Mucosa of descending colon (tissue), 3 donors: ENCODE results near the gene NUAK1. TPM values are rescaled to one million over a fixed set of nuclear protein-coding genes. Genes with fewer than 3 reads are reported as not detected.

Source experiments
- ATAC-seq: fragments of 200-7000 bp; cut with Tn5 transposase; one replicate; pipeline ENCODE4 v1.9.1; 2020; ENCODE audit warnings: mild to moderate bottlenecking, moderate library complexity
- DNase-seq, 3 donors: peaks; one replicate each; pipeline ENCODE4 v3.0.0-alpha.2; 2020
- H3K36me3 ChIP-seq: fragments of 200-600 bp; one replicate; pipeline ENCODE4 v1.8.0; 2021; ENCODE audit warnings: low read depth, mild to moderate bottlenecking
- H3K4me1 ChIP-seq: fragments of 200-600 bp; one replicate; pipeline ENCODE4 v1.8.0; 2021; ENCODE audit warnings: low read depth, mild to moderate bottlenecking
- H3K4me3 ChIP-seq: fragments of 200-600 bp; one replicate; pipeline ENCODE4 v1.8.0; 2021; ENCODE audit warnings: mild to moderate bottlenecking
- H3K9me3 ChIP-seq: fragments of 200-600 bp; one replicate; pipeline ENCODE4 v1.8.0; 2021; ENCODE audit warnings: mild to moderate bottlenecking
- CTCF ChIP-seq: fragments of 200-600 bp; IDR thresholded peaks from one replicate; pipeline ENCODE4 v1.8.0; 2022; ENCODE audit warnings: antibody characterized with exemption, mild to moderate bottlenecking
- intact Hi-C, 2 donors: fragments of 100-400 bp; cut with DNase I in 1 of 2; cut with micrococcal nuclease in 1 of 2; formaldehyde crosslinking; loops; one replicate each; pipeline versions ENCODE4 v1.11.0 to v1.11.1; 2022; cut with DNase I, micrococcal nuclease
- total RNA-seq, 3 donors: library from RNA; stranded (reverse); fragmentation: NEBNext Ultra II Directional in 2 of 3; extraction: Animal tissue kit (Norgen Biotek cat#: 25700) in 2 of 3; gene quantifications; one replicate each; pipeline versions ENCODE4 v1.2.1 to v1.2.4, GENCODE V29; 2021 to 2023
- donor health status: DM: no; HTN: no; CAD: no; lungs with moderate emphysema.
- donor health status: DM: no; HTN: no; CAD: no.
- donor health status: DM: no; HTN: yes; CAD: no.

Gene NUAK1
- total RNA-seq, 3 donors from 2014 or later: 4.9 to 6.8 (median 5.4) TPM

GRCh38 chr12:106106892-106107291 is 31.9 kb downstream of the NUAK1 start:
- H3K9me3 ChIP-seq: no peaks in the 10 kb centered on the region
- ATAC-seq (peak; percentile 14), DNase-seq (no peak)
- no peak overlapping the region for H3K4me3 ChIP-seq
- TF ChIP-seq CTCF: no peak
- no peaks in the 10 kb centered on the region for H3K36me3 ChIP-seq
- intact Hi-C loops: no loop called here
- H3K4me1 ChIP-seq: peaks cover 35% of the 10 kb centered on the region

- Histone ChIP-seq H3K36me3 (no peaks in the 10 kb centered on the region), H3K4me3 (no peak overlapping the region), H3K4me1 (peaks cover 35% of the 10 kb centered on the region), H3K9me3 (no peaks in the 10 kb centered on the region)
- intact Hi-C loops: no loop called here
- TF ChIP-seq CTCF: no peak
- ATAC-seq (no peak), DNase-seq (no peak)
Observed at GRCh38 chr12:106106061-106106566, 32.6 kb downstream of the NUAK1 start.

- no peak overlapping the region for H3K4me3 ChIP-seq
- peaks cover 3% of the 10 kb centered on the region for H3K4me1 ChIP-seq
- DNase-seq (no peak), ATAC-seq (no peak)
- no peak for TF ChIP-seq CTCF
- intact Hi-C loops: no loop called here
- no peaks in the 10 kb centered on the region for H3K9me3 ChIP-seq
- no peaks in the 10 kb centered on the region for H3K36me3 ChIP-seq
Observed at GRCh38 chr12:106101803-106102202, 37.0 kb downstream of the NUAK1 start.

GRCh38 chr12:106098691-106099200 is 40.0 kb downstream of the NUAK1 start:
- TF ChIP-seq CTCF: no peak
- Histone ChIP-seq H3K4me1 (no peaks in the 10 kb centered on the region), H3K4me3 (no peak overlapping the region), H3K9me3 (no peaks in the 10 kb centered on the region), H3K36me3 (no peaks in the 10 kb centered on the region)
- no peak for ATAC-seq
- DNase-seq: no peak
- intact Hi-C loops: no loop called here

- intact Hi-C loops: no loop called here
Observed at GRCh38 chr12:106097011-106097410, 41.7 kb downstream of the NUAK1 start.

More at GRCh38 chr12:106097011-106097410, 41.7 kb downstream of the NUAK1 start:
- no peak overlapping the region for H3K4me3 ChIP-seq
- DNase-seq (no peak), ATAC-seq (peak; percentile 77)
- TF ChIP-seq CTCF: no peak
- no peaks in the 10 kb centered on the region for H3K4me1 ChIP-seq
- H3K9me3 ChIP-seq: no peaks in the 10 kb centered on the region
- H3K36me3 ChIP-seq: no peaks in the 10 kb centered on the region
